ENCODE data around the gene TMEM233. TPM values are rescaled to one million over a fixed set of nuclear protein-coding genes. Genes with fewer than 3 reads are reported as not detected.
A peak's percentile ranks its signal among the peaks of the same experiment; 100 is the strongest.

TMEM233 gene
- total RNA-seq, 1 experiment from 2014 or later, result not detected

GRCh38 chr12:119556854-119557253 is 36.7 kb upstream of the TMEM233 start:
- peaks cover 46% of the 10 kb centered on the region for H3K27me3 Mint-ChIP-seq (ENCODE audit: unreplicated experiment)
- DNase-seq, result no peak
- no peaks in the 10 kb centered on the region for H3K36me3 Mint-ChIP-seq (ENCODE audit: insufficient read depth, unreplicated experiment)
- no peak overlapping the region for H3K4me3 Mint-ChIP-seq (ENCODE audit: low read depth, unreplicated experiment)
- no peak overlapping the region for H3K27ac Mint-ChIP-seq (ENCODE audit: unreplicated experiment)
- CTCF ChIA-PET, result no interaction called here
- H3K9me3 Mint-ChIP-seq (ENCODE audit: low read depth, unreplicated experiment), result peaks cover 3% of the 10 kb centered on the region
- intact Hi-C loops (cut with micrococcal nuclease; ENCODE audit: unreplicated experiment), result no loop called here
- BruUV-seq (replicated peaks), result no TSS peak
- no peak for TF ChIP-seq CTCF (IDR thresholded peaks at IDR 0.05; ENCODE audit: unreplicated experiment)
- H3K4me1 Mint-ChIP-seq (ENCODE audit: low read depth, unreplicated experiment), result no peaks in the 10 kb centered on the region

- Mint-ChIP-seq H3K4me1 (ENCODE audit: low read depth, unreplicated experiment) (no peaks in the 10 kb centered on the region), H3K4me3 (ENCODE audit: low read depth, unreplicated experiment) (no peak overlapping the region), H3K9me3 (ENCODE audit: low read depth, unreplicated experiment) (peaks cover 3% of the 10 kb centered on the region), H3K27me3 (ENCODE audit: unreplicated experiment) (peaks cover 6% of the 10 kb centered on the region), H3K36me3 (ENCODE audit: insufficient read depth, unreplicated experiment) (no peaks in the 10 kb centered on the region), H3K27ac (ENCODE audit: unreplicated experiment) (no peak overlapping the region)
- CTCF ChIA-PET, result interaction anchor here (0.6 to 1.0 kb wide), 4 partner anchors 12 to 1339 kb away, joined by 3 to 7 read pairs (median 4); no protein-coding TSS in a partner anchor
- peak; percentile 24 for DNase-seq
- no peak for TF ChIP-seq CTCF (IDR thresholded peaks at IDR 0.05; ENCODE audit: unreplicated experiment)
- intact Hi-C loops (cut with micrococcal nuclease; ENCODE audit: unreplicated experiment), result no loop called here
- no TSS peak for BruUV-seq (replicated peaks)
Observed at GRCh38 chr12:119565404-119565803, 28.2 kb upstream of the TMEM233 start.

- H3K36me3 Mint-ChIP-seq (ENCODE audit: insufficient read depth, unreplicated experiment), result no peaks in the 10 kb centered on the region
- H3K4me3 Mint-ChIP-seq (ENCODE audit: low read depth, unreplicated experiment), result no peak overlapping the region
- TF ChIP-seq CTCF (IDR thresholded peaks at IDR 0.05; ENCODE audit: unreplicated experiment), result no peak
- H3K9me3 Mint-ChIP-seq (ENCODE audit: low read depth, unreplicated experiment), result peaks cover 5% of the 10 kb centered on the region
- CTCF ChIA-PET, result no interaction called here
- BruUV-seq (replicated peaks), result no TSS peak
- no peak for DNase-seq
- intact Hi-C loops (cut with micrococcal nuclease; ENCODE audit: unreplicated experiment), result no loop called here
- H3K27me3 Mint-ChIP-seq (ENCODE audit: unreplicated experiment), result no peaks in the 10 kb centered on the region
- H3K4me1 Mint-ChIP-seq (ENCODE audit: low read depth, unreplicated experiment), result no peaks in the 10 kb centered on the region
- H3K27ac Mint-ChIP-seq (ENCODE audit: unreplicated experiment), result no peak overlapping the region
Observed at GRCh38 chr12:119570771-119571170, 22.8 kb upstream of the TMEM233 start.

- TF ChIP-seq CTCF (IDR thresholded peaks at IDR 0.05; ENCODE audit: unreplicated experiment), result no peak
- Mint-ChIP-seq H3K27ac (ENCODE audit: unreplicated experiment) (no peak overlapping the region), H3K9me3 (ENCODE audit: low read depth, unreplicated experiment) (peaks cover 2% of the 10 kb centered on the region), H3K27me3 (ENCODE audit: unreplicated experiment) (no peaks in the 10 kb centered on the region), H3K36me3 (ENCODE audit: insufficient read depth, unreplicated experiment) (no peaks in the 10 kb centered on the region), H3K4me3 (ENCODE audit: low read depth, unreplicated experiment) (no peak overlapping the region), H3K4me1 (ENCODE audit: low read depth, unreplicated experiment) (peaks cover 5% of the 10 kb centered on the region)
- CTCF ChIA-PET, result no interaction called here
- no peak for DNase-seq
- intact Hi-C loops (cut with micrococcal nuclease; ENCODE audit: unreplicated experiment), result no loop called here
- no TSS peak for BruUV-seq (replicated peaks)
Observed at GRCh38 chr12:119573086-119573485, 20.5 kb upstream of the TMEM233 start.
